Measurements from ENCODE around the gene DPYSL5.
"Not testable (repeated sequence)": the region's sequence is repeated elsewhere in the genome, so short reads cannot be mapped to it uniquely, and the experiment has no call there.

DPYSL5 gene

GRCh38 chr2:26874514-26874913 is 26.6 kb downstream of the DPYSL5 start:
- DNase-seq: no peak

GRCh38 chr2:26875065-26875634 is 27.2 kb downstream of the DPYSL5 start:
- no peak for DNase-seq

DNA sequence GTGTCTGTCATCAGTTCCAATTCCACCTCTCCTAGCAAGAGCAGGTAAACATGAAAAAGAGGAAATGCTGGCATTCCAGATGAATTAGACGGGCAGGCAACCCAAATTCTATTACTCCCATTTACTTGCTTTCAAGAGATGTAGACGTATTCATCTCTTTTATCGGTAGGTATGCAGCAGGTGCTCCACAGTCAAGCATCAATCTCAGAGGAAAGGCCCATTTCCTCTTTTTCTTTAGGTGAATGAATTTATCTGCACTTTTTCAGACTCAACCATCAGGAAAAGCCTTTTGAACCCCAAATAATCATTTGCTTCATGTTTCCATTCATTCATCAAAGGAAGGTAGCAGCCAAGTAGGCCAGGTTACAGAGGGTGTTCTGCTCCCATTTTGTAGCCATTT is 27.9 kb downstream of the DPYSL5 start:
- DNase-seq: no peak

DNA sequence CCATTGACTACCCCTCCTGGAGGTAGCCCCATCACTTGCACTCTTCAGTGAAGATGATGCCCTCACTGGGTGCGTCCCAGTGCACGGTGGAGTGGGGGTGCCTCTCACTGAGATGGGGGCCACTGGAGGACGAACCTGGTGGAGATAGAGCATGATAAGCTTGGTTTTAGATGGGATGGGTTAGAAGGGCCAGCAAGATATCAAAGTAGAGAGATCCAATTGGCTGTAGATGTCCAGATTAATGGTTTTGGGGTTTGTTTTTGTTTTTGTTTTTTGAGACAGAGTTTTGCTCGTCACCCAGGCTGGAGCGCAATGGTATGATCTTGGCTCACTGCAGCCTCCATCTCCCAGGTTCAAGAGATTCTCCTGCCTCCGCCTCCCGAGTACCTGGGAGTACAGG is 28.3 kb downstream of the DPYSL5 start:
- DNase-seq: no peak

GRCh38 chr2:26877276-26877675 is 29.3 kb downstream of the DPYSL5 start:
- DNase-seq: no peak

GRCh38 chr2:26880161-26880560 is 32.2 kb downstream of the DPYSL5 start:
- DNase-seq: no peak

- DNase-seq: no peak
Measured at GRCh38 chr2:26880910-26881435, 33.0 kb downstream of the DPYSL5 start.

DNA sequence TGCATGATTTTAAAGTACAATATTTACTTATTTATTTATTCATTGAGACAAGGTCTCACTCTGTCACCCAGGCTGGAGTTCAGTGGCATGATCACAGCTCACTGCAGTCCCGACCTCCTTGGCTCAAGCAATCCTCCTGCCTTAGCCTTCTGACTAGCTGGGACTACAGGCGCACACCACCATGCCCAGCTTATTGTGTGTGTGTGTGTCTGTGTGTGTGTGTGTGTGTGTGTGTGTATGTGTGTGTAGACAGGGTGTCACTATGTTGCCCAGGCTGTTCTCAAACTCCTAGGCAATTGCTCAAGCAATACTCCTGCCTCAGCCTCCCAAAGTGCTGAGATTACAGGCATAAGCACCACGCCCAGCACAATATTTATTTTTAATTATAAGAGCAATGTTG is 34.3 kb downstream of the DPYSL5 start:
- not testable (repeated sequence) for DNase-seq

DNA sequence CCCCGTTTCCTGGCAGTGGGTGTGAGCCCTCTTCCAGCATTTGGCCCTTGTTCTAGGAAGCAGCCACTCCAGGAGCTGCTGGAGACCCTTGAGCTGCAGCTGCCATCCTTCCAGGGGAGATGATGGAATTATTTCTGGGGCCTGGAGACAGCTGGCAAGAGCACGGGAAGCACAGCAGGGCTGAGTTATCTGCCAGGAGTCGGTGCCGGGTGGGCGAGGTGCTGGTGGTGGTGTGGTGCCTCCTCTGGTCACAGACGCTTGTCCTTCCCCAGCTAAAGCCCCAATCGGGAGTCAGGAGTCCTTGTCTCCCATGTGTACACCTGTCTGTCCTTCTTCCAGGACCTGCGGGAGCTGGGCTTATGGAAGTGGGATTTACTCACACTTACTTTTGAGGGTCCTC is 36.0 kb downstream of the DPYSL5 start:
- no peak for DNase-seq

DNA sequence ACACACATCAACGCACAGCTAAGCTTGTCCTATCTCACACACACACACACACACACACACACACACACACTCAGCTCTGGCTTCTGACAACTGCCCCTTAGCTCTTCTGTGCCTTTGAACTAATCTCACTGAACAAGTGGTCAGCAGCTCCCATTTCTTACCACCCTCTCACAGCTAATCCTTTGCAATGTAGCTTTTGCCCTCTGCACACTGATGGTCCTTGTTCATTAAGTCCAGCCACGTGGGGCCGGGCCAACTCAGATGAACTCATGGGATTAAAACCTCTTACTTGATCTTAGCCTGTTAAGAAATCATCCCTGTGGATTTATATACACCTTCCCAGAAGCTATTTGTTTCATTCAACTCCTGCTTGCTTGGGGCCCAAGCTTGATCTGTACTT is 36.6 kb downstream of the DPYSL5 start:
- DNase-seq: no peak

- no peak for DNase-seq
Measured at GRCh38 chr2:26885651-26886329, 37.9 kb downstream of the DPYSL5 start.

GRCh38 chr2:26886736-26887135 is 38.8 kb downstream of the DPYSL5 start:
- no peak for DNase-seq

DNA sequence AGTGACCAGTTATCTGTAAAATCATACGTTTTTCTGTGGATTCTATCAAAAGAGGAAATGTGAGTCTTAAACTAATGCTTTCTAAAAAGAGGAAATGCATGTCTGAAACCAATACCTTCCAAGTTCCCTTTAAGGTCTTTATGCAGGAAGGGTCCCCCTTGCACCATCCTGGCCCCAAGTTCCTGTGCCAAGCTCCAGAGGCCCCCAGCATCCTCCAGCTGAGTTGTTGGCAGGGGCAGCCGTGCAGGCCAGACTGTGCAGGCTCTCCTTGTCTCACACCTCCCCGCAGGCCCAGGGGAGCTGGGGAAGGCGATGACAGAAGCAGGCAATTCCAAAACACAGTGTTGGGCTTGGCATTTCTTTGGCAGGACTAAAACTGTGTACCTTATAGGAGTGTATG is 39.2 kb downstream of the DPYSL5 start:
- peak in 6 of 58 donors; percentile 10 to 41 (median 34) for DNase-seq

- no peak for DNase-seq
Measured at GRCh38 chr2:26889796-26890195, 41.9 kb downstream of the DPYSL5 start.

GRCh38 chr2:26890341-26891000 is 42.5 kb downstream of the DPYSL5 start:
- DNase-seq: no peak

DNA sequence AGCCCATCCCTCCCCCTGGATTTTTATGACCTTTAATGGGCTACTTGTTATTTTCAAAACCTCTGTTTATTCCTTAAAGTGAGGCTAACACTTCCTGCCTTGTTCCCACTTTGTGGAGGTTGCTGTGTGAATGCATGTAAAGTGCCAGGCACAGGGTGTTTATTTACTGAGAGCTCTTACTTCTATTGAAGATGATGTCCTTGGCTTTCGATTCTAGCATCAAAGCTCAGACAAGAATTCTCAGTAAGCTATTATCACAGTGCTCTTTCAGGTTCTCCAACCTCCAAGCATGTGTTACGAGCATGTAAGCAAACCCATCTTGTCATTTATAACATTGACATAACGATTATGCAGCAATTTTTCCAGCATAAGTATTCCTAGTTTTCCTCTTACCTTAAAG is 44.2 kb downstream of the DPYSL5 start:
- peak in 1 of 58 donors; percentile 37 for DNase-seq

- peak in 1 of 58 donors; percentile 22 for DNase-seq
Measured at GRCh38 chr2:26892922-26893524, 45.1 kb downstream of the DPYSL5 start.

- no peak for DNase-seq
Measured at GRCh38 chr2:26894136-26894535, 46.2 kb downstream of the DPYSL5 start.

DNA sequence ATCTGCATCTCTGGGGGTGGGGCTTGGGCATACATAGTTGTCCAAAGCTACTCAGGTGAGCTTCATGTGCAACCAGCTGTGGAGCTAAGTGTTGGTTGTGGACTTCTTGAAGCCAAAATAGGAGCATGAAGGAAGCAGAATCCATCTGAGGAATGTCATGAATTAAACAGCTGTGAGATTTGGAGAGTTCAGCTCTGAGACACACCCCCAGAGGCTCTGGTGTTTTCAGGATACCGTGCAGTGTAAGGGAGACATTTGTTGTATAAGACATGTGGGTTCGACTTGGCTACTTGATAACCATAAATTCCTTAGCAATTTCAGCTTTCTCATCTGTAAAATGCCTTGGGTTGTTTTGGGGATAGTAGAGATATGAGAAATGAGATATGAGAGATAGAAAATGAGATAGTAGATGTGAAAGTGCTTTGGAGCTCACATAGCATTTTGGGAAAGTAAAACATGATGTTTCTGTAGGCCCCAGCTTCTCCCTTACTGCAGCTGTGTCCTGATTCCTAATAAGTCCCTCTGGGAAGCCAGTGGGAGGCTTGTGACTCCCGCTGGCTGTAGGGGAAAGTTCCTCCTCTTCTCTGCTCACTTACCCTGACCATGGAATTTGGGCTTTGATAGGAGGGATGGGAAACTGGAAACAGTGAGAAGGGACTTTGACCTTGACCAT is 50.0 kb downstream of the DPYSL5 start:
- DNase-seq: no peak

DNA sequence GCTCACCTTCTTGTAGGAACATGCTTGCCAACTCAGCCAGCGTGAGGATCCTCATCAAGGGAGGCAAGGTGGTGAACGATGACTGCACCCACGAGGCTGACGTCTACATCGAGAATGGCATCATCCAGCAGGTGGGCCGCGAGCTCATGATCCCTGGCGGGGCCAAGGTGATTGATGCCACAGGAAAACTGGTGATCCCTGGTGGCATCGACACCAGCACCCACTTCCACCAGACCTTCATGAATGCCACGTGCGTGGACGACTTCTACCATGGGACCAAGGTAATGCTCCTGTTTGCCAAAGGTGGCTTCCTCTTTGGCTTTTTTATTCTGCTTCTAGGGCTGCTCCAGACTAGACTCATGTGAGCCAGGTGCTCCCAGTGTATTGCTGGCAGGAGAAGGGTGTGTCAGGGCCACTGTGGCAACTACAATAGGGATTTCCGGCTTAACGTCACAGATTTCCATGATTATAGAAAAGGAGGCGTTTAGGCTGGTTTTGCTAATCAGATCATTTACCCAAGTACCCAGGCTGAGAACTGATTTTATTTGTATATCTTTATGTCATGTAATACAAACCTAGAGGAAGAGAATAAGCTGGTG is 50.6 kb downstream of the DPYSL5 start:
- no peak for DNase-seq

- DNase-seq: no peak
Measured at GRCh38 chr2:26899500-26900164, 51.7 kb downstream of the DPYSL5 start.
